Ectodermal cell (in vitro differentiated cells): ENCODE results near the gene TMX3.

Source experiments
- H3K27ac ChIP-seq: 2 replicates; pipeline ENCODE4 v1.7.0; 2013; ENCODE audit warnings: mild to moderate bottlenecking, low read depth, low read length; ENCODE audit not compliant: insufficient read depth, poor library complexity, severe bottlenecking
- H3K27me3 ChIP-seq: 2 replicates; pipeline ENCODE4 v1.7.0; 2013; ENCODE audit warnings: mild to moderate bottlenecking, low read length; ENCODE audit not compliant: insufficient read depth, control insufficient read depth, poor library complexity, severe bottlenecking
- H3K36me3 ChIP-seq: one replicate; pipeline ENCODE4 v1.7.0; 2013; ENCODE audit warnings: low read length; ENCODE audit not compliant: control insufficient read depth, insufficient read depth
- H3K4me1 ChIP-seq: one replicate; pipeline ENCODE4 v1.7.0; 2013; ENCODE audit warnings: low read length; ENCODE audit not compliant: control insufficient read depth, insufficient read depth
- H3K4me3 ChIP-seq: 2 replicates; pipeline ENCODE4 v1.7.0; 2013; ENCODE audit warnings: low read depth, low read length, control low read depth; ENCODE audit not compliant: insufficient read depth
- H3K9me3 ChIP-seq: 2 replicates; pipeline ENCODE4 v1.7.0; 2013; ENCODE audit warnings: mild to moderate bottlenecking, low read length, moderate library complexity; ENCODE audit not compliant: control insufficient read depth

The TMX3 gene

GRCh38 chr18:68627812-68628211 is 87.1 kb downstream of the TMX3 start:
- no peak overlapping the region for H3K27ac ChIP-seq
- H3K9me3 ChIP-seq = no peaks in the 10 kb centered on the region
- H3K4me1 ChIP-seq = no peaks in the 10 kb centered on the region
- H3K4me3 ChIP-seq = no peak overlapping the region
- H3K36me3 ChIP-seq = no peaks in the 10 kb centered on the region
- H3K27me3 ChIP-seq = no peaks in the 10 kb centered on the region
